ENCODE results near the gene POLR1A.

DNA sequence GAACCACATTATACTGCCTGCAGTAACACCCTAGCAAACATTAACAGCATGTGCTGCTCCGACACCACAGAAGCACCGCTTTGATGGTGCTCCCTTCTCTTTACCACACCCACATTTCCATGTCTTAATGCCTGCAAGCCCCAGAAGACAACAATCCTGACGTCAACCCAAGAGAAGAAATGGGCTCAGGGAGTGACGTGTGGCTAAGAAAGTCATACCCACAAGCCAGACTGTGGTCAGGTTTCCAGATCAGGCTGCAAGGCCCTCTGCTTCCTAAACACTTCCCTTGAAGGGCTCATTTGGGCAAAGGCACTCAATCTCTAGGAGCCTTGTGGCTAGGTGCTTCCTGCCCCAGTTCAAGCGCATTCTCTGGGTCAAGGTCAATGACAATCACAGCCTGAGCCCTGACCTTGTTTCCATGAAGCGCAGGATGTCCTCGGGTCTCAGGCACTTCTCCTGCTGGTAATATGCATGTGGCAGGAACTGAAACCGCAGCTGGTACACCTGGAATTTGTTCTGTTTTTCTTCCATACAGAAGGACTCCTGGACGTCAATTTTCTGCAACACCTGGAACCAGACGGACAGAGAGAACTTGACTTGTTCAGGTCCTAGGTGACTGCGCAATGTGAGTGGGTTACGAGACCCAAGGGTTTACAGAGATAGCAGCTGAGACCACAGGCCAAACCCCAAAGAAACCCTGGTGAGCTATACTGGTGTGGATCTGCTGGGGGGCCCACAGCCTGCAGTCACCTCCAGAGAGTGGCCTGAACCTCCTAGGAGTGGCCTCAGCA, 67.2 kb downstream of the POLR1A start:
- TF ChIP-seq, protein P1, sequence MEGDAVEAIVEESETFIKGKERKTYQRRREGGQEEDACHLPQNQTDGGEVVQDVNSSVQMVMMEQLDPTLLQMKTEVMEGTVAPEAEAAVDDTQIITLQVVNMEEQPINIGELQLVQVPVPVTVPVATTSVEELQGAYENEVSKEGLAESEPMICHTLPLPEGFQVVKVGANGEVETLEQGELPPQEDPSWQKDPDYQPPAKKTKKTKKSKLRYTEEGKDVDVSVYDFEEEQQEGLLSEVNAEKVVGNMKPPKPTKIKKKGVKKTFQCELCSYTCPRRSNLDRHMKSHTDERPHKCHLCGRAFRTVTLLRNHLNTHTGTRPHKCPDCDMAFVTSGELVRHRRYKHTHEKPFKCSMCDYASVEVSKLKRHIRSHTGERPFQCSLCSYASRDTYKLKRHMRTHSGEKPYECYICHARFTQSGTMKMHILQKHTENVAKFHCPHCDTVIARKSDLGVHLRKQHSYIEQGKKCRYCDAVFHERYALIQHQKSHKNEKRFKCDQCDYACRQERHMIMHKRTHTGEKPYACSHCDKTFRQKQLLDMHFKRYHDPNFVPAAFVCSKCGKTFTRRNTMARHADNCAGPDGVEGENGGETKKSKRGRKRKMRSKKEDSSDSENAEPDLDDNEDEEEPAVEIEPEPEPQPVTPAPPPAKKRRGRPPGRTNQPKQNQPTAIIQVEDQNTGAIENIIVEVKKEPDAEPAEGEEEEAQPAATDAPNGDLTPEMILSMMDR (conservative IDR thresholded peaks at IDR 0.05; ENCODE audit: low read length): no peak
- no peak for TF ChIP-seq EZH2phosphoT487 (IDR thresholded peaks at IDR 0.05; ENCODE audit: borderline replicate concordance)

Measured in Loucy (cell line).